ENCODE measurements around the gene CARMIL1. TPM values are rescaled to one million over a fixed set of nuclear protein-coding genes. Genes with fewer than 3 reads are reported as not detected.
A peak's percentile ranks its signal among the peaks of the same experiment; 100 is the strongest.

CARMIL1 gene
- polyA plus RNA-seq, 1 of the 3 experiments (the other 2 are of a cell fraction), result 1.7 TPM

DNA sequence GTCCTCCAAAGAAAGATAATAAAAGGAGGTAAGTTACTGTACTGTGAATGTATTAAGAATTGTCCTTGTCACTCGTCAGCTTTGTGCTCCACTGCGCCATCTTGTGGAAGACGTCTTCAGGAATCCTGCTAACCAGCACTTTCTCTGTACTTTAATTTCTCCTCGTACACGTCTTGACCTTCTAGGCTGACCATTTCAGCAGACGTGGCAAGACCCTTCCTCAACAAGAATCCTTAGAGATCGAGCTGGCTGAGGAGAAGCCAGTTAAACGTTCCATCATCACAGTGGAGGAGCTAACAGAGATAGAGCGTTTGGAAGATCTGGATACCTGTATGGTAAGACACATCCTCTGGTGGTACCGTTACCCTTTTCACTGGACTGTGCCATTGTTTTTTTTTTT is 277.3 kb downstream of the CARMIL1 start:
- H3K27me3 ChIP-seq (ENCODE audit: insufficient read depth), result no peaks in the 10 kb centered on the region
- DNase-seq, result peak; percentile 36
- H3K9me2 ChIP-seq, result no peaks in the 10 kb centered on the region
- H3K79me2 ChIP-seq (ENCODE audit: insufficient read depth), result no peaks in the 10 kb centered on the region
- no peak overlapping the region for H3K4me2 ChIP-seq
- no peak overlapping the region for H3K27ac ChIP-seq (ENCODE audit: low read depth in 2 of 2, low read length in 1 of 2)
- H3K9me3 ChIP-seq, result no peaks in the 10 kb centered on the region
- peaks cover 0 to 6% of the 10 kb centered on the region in 2 experiments; a peak in 2 of 4 replicates for H3K4me1 ChIP-seq (ENCODE audit: control insufficient read depth in 1 of 2, insufficient read depth in 2 of 2, low read depth in 1 of 2, low read length in 1 of 2)
- no peaks in the 10 kb centered on the region for H3K36me3 ChIP-seq (replicated peaks in 1 of 2; ENCODE audit: control insufficient read depth in 1 of 2, insufficient read depth in 2 of 2, low read length in 1 of 2)
- TF ChIP-seq, protein P1, sequence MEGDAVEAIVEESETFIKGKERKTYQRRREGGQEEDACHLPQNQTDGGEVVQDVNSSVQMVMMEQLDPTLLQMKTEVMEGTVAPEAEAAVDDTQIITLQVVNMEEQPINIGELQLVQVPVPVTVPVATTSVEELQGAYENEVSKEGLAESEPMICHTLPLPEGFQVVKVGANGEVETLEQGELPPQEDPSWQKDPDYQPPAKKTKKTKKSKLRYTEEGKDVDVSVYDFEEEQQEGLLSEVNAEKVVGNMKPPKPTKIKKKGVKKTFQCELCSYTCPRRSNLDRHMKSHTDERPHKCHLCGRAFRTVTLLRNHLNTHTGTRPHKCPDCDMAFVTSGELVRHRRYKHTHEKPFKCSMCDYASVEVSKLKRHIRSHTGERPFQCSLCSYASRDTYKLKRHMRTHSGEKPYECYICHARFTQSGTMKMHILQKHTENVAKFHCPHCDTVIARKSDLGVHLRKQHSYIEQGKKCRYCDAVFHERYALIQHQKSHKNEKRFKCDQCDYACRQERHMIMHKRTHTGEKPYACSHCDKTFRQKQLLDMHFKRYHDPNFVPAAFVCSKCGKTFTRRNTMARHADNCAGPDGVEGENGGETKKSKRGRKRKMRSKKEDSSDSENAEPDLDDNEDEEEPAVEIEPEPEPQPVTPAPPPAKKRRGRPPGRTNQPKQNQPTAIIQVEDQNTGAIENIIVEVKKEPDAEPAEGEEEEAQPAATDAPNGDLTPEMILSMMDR (IDR thresholded peaks at IDR 0.05), result peak; percentile 95
- TF ChIP-seq RAD21 (IDR thresholded peaks at IDR 0.05; ENCODE audit: low read length), result peak; percentile 77
- no peak for TF ChIP-seq JUND (IDR thresholded peaks at IDR 0.05)
- peak; percentile 87 for TF ChIP-seq SMC3 (IDR thresholded peaks at IDR 0.05; ENCODE audit: low read depth, low read length)
- H3K4me3 ChIP-seq (ENCODE audit: low read depth in 2 of 2, low read length in 1 of 2), result no peak overlapping the region; a peak in 1 of 4 replicates
- H3K9ac ChIP-seq, result no peak overlapping the region
- 0 out of 2 replicates have a peak overlapping the region, but pooled peaks have one; percentile 11 for H2AFZ ChIP-seq (ENCODE audit: low read depth)
- no peaks in the 10 kb centered on the region for H3F3A ChIP-seq (replicated peaks; ENCODE audit: insufficient read depth)
- ChIA-PET CTCF (interaction anchor here (0.6 to 6.9 kb wide), 59 partner anchors 10 to 682 kb away, joined by 3 to 71 read pairs (median 4); partner anchors contain the start of gene CARMIL1), POLR2A (no interaction called here)
- H4K20me1 ChIP-seq (ENCODE audit: insufficient read depth), result no peaks in the 10 kb centered on the region
- WGBS (ENCODE audit: low lambda C conversion rate), result 28% methylated on average over 10 of the region's 10 CpGs

GRCh38 chr6:25558155-25558817 is 279.1 kb downstream of the CARMIL1 start:
- no peak for DNase-seq
- H3K9me3 ChIP-seq, result no peaks in the 10 kb centered on the region
- H4K20me1 ChIP-seq (ENCODE audit: insufficient read depth), result no peaks in the 10 kb centered on the region
- no peak overlapping the region for H3K27ac ChIP-seq (ENCODE audit: low read depth in 2 of 2, low read length in 1 of 2)
- ChIA-PET POLR2A (no interaction called here), CTCF (interaction anchor here (1.0 to 6.9 kb wide), 11 partner anchors 16 to 335 kb away, joined by 3 to 66 read pairs (median 13); partner anchors contain the start of gene CARMIL1)
- H3K4me1 ChIP-seq (ENCODE audit: control insufficient read depth in 1 of 2, insufficient read depth in 2 of 2, low read depth in 1 of 2, low read length in 1 of 2), result peaks cover 0 to 6% of the 10 kb centered on the region in 2 experiments; a peak in 2 of 4 replicates
- H3F3A ChIP-seq (replicated peaks; ENCODE audit: insufficient read depth), result no peaks in the 10 kb centered on the region
- no peak overlapping the region for H2AFZ ChIP-seq (ENCODE audit: low read depth)
- no peaks in the 10 kb centered on the region for H3K36me3 ChIP-seq (replicated peaks in 1 of 2; ENCODE audit: control insufficient read depth in 1 of 2, insufficient read depth in 2 of 2, low read length in 1 of 2)
- H3K9me2 ChIP-seq, result no peaks in the 10 kb centered on the region
- 72% methylated on average over 3 of the region's 3 CpGs for WGBS (ENCODE audit: low lambda C conversion rate)
- TF ChIP-seq RCOR1 (IDR thresholded peaks at IDR 0.05; ENCODE audit: low read length), result no peak
- no peak for TF ChIP-seq RXRA (IDR thresholded peaks at IDR 0.05; ENCODE audit: borderline replicate concordance, low read depth)
- TF ChIP-seq EP300 (IDR thresholded peaks at IDR 0.05; ENCODE audit: borderline replicate concordance in 1 of 2, low read depth in 1 of 2, low read length in 1 of 2), result no peak
- no peak for TF ChIP-seq NFIC (IDR thresholded peaks at IDR 0.05; ENCODE audit: borderline replicate concordance)
- no peak for TF ChIP-seq USF2 (IDR thresholded peaks at IDR 0.05; ENCODE audit: borderline replicate concordance, low read depth, low read length)
- no peak for TF ChIP-seq ZBTB33 (IDR thresholded peaks at IDR 0.05; ENCODE audit: borderline replicate concordance, low read depth)
- TF ChIP-seq GABPA (IDR thresholded peaks at IDR 0.05; ENCODE audit: low read depth), result no peak
- no peak for TF ChIP-seq SMC3 (IDR thresholded peaks at IDR 0.05; ENCODE audit: low read depth, low read length)
- TF ChIP-seq RAD21 (IDR thresholded peaks at IDR 0.05; ENCODE audit: low read length), result no peak
- TF ChIP-seq TEAD4 (IDR thresholded peaks at IDR 0.05; ENCODE audit: borderline replicate concordance, insufficient read depth), result no peak
- H3K4me2 ChIP-seq, result no peak overlapping the region
- no peaks in the 10 kb centered on the region for H3K79me2 ChIP-seq (ENCODE audit: insufficient read depth)
- no peaks in the 10 kb centered on the region for H3K27me3 ChIP-seq (ENCODE audit: insufficient read depth)
- no peak overlapping the region for H3K9ac ChIP-seq
- H3K4me3 ChIP-seq (ENCODE audit: low read depth in 2 of 2, low read length in 1 of 2), result no peak overlapping the region
